OCI-LY7 (cell line): Measurements from ENCODE around the gene CAPN5. TPM values are rescaled to one million over a fixed set of nuclear protein-coding genes. Genes with fewer than 3 reads are reported as not detected.
A peak's percentile ranks its signal among the peaks of the same experiment; 100 is the strongest.

ENCODE experiments used
- BruUV-seq: library from RNA; stranded (reverse); fragments of 400-500 nt; replicated peaks from 2 replicates; lab custom pipeline; 2021; lab: Mats Ljungman, UMichigan
- CTCF ChIA-PET: fragments of 300-600 bp; sonication (Branson Sonifier 250); formaldehyde crosslinking; loops from one replicate; lab custom pipeline; 2022; ENCODE audit warnings: antibody characterized with exemption; ENCODE audit not compliant: unreplicated experiment; lab: Charles Lee
- POLR2A ChIA-PET: fragments of 300-600 bp; sonication (Branson Sonifier 250); formaldehyde crosslinking; loops from one replicate; lab custom pipeline; 2022; ENCODE audit warnings: antibody characterized with exemption; lab: Charles Lee
- DNase-seq: peaks from one replicate; pipeline ENCODE4 v3.0.0-alpha.2; 2015; ENCODE audit warnings: low spot score
- H2AFZ ChIP-seq: fragments of 200-600 bp; sonication (generic), shearing (Covaris generic); 2 replicates; pipeline ENCODE4 v1.6.1; 2014; ENCODE audit warnings: mild to moderate bottlenecking, antibody characterized with exemption, low read length, moderate library complexity
- H3K27ac ChIP-seq: fragments of 200-600 bp; sonication (generic); 2 replicates; pipeline ENCODE4 v1.5.1; 2014; ENCODE audit warnings: mixed run types, low read depth, mild to moderate bottlenecking, moderate library complexity, low read length, inconsistent platforms; ENCODE audit not compliant: poor library complexity, severe bottlenecking
- H3K36me3 ChIP-seq: fragments of 200-600 bp; sonication (generic); 2 replicates; pipeline ENCODE4 v1.6.1; 2014; ENCODE audit warnings: mild to moderate bottlenecking, antibody characterized with exemption, low read length, moderate library complexity, mixed read lengths; ENCODE audit not compliant: insufficient read depth
- H3K4me1 ChIP-seq: fragments of 200-600 bp; sonication (generic); 2 replicates; pipeline ENCODE4 v1.5.1; 2014; ENCODE audit warnings: mild to moderate bottlenecking, low read length; ENCODE audit not compliant: insufficient read depth, poor library complexity, severe bottlenecking
- H3K4me2 ChIP-seq: fragments of 200-600 bp; sonication (generic); 2 replicates; pipeline ENCODE4 v1.6.1; 2014; ENCODE audit warnings: mild to moderate bottlenecking, low read length
- H3K4me3 ChIP-seq: fragments of 200-600 bp; sonication (generic); 2 replicates; pipeline ENCODE4 v1.5.1; 2014; ENCODE audit warnings: mild to moderate bottlenecking, low read depth, low read length; ENCODE audit not compliant: poor library complexity, severe bottlenecking
- H3K79me2 ChIP-seq: fragments of 200-600 bp; sonication (generic); 2 replicates; pipeline ENCODE4 v1.6.1; 2016; ENCODE audit warnings: low read depth, mild to moderate bottlenecking, low read length, moderate library complexity, mixed read lengths; ENCODE audit not compliant: insufficient read depth
- H3K9me2 ChIP-seq: fragments of 200-600 bp; sonication (generic); 2 replicates; pipeline ENCODE4 v1.6.1; 2016; ENCODE audit warnings: mild to moderate bottlenecking, low read length, mixed read lengths; ENCODE audit not compliant: insufficient read depth
- H3K9me3 ChIP-seq: fragments of 200-600 bp; sonication (generic); 2 replicates; pipeline ENCODE4 v1.6.1; 2014; ENCODE audit warnings: mild to moderate bottlenecking, mixed run types, low read length, mixed read lengths
- H4K20me1 ChIP-seq: fragments of 200-600 bp; sonication (generic); 2 replicates; pipeline ENCODE4 v1.6.1; 2014; ENCODE audit warnings: mild to moderate bottlenecking, antibody characterized with exemption, low read length, moderate library complexity, mixed read lengths; ENCODE audit not compliant: insufficient read depth
- CTCF ChIP-seq: fragments of 200-600 bp; sonication (generic); conservative IDR thresholded peaks from 2 replicates; pipeline ENCODE4 v1.5.1; 2014; ENCODE audit warnings: mild to moderate bottlenecking, antibody characterized with exemption, low read length, moderate library complexity, mixed read lengths
- EZH2phosphoT487 ChIP-seq: fragments of 200-600 bp; sonication (generic); IDR thresholded peaks from 2 replicates; pipeline ENCODE4 v1.6.1; 2018; ENCODE audit warnings: low read depth, borderline replicate concordance, mild to moderate bottlenecking, mixed run types, antibody characterized with exemption, low read length, moderate library complexity, mixed read lengths
- intact Hi-C: fragments of 100-400 bp; cut with micrococcal nuclease; formaldehyde crosslinking; loops from one replicate; pipeline ENCODE4 v1.10.0; 2022; ENCODE audit not compliant: unreplicated experiment
- total RNA-seq, 2 experiments: library from RNA; depleted of rRNA in 1 of 2; stranded (reverse); fragments of >200 nt in 1 of 2; shearing (Covaris generic) in 1 of 2; gene quantifications; 2 replicates each; pipeline ENCODE4 v1.2.3, GENCODE V29; 2014 to 2022

Gene CAPN5
- total RNA-seq, 2 experiments from 2014 or later: 1.4 to 1.5 TPM

- POLR2A ChIA-PET: interaction anchor here (0.6 kb wide), 1 partner anchor 297 kb away, joined by 3 read pairs; no protein-coding TSS in a partner anchor
- Histone ChIP-seq H3K27ac (no peak overlapping the region), H3K36me3 (no peaks in the 10 kb centered on the region), H3K4me3 (no peak overlapping the region), H3K4me2 (no peak overlapping the region), H3K4me1 (peaks cover 9% of the 10 kb centered on the region), H3K79me2 (no peaks in the 10 kb centered on the region), H2AFZ (no peak overlapping the region), H3K9me2 (no peaks in the 10 kb centered on the region), H3K9me3 (no peaks in the 10 kb centered on the region), H4K20me1 (no peaks in the 10 kb centered on the region)
- CTCF ChIA-PET: no interaction called here
- 0 out of 2 replicates have a peak, but pooled peaks have one; percentile 28 for TF ChIP-seq CTCF
- TF ChIP-seq EZH2phosphoT487: no peak
- no peak for DNase-seq
- no TSS peak for BruUV-seq
- intact Hi-C loops: no loop called here
Measured at GRCh38 chr11:77062924-77063323, 3.8 kb upstream of the CAPN5 start.

DNA sequence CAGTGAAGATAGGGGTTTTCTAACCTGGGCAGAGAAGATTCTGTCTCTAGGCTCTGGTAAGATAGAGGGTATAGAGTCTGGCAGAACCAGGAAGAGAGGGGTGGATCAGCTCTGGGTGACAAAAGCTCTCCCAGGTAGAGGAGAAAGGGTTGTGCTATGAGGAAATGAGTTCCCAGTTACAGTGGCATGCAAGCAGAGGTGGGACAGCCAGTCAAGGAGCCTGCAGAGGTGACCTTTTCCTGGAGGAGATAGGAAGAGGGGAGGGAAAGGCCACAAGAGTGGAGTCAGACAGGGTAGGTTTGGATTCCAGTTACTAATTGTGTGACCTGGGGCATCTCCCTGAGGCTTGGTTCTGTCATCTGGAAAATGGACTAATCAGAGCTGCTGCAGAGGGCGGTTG, 3.4 kb upstream of the CAPN5 start:
- TF ChIP-seq EZH2phosphoT487: no peak
- no peak for TF ChIP-seq CTCF
- Histone ChIP-seq H3K79me2 (no peaks in the 10 kb centered on the region), H3K4me2 (no peak overlapping the region), H3K27ac (no peak overlapping the region), H3K4me3 (no peak overlapping the region), H3K4me1 (peaks cover 9% of the 10 kb centered on the region), H3K9me3 (no peaks in the 10 kb centered on the region), H3K36me3 (no peaks in the 10 kb centered on the region), H4K20me1 (no peaks in the 10 kb centered on the region), H2AFZ (no peak overlapping the region), H3K9me2 (no peaks in the 10 kb centered on the region)
- CTCF ChIA-PET: no interaction called here
- no TSS peak for BruUV-seq
- intact Hi-C loops: no loop called here
- DNase-seq: no peak
- POLR2A ChIA-PET: no interaction called here

- Histone ChIP-seq H3K9me3 (no peaks in the 10 kb centered on the region), H3K4me1 (peaks cover 9% of the 10 kb centered on the region), H3K36me3 (no peaks in the 10 kb centered on the region), H3K79me2 (no peaks in the 10 kb centered on the region), H3K4me3 (no peak overlapping the region), H4K20me1 (no peaks in the 10 kb centered on the region), H3K9me2 (no peaks in the 10 kb centered on the region), H3K4me2 (no peak overlapping the region), H2AFZ (no peak overlapping the region), H3K27ac (no peak overlapping the region)
- POLR2A ChIA-PET: no interaction called here
- BruUV-seq: no TSS peak
- TF ChIP-seq EZH2phosphoT487 (no peak), CTCF (no peak)
- intact Hi-C loops: no loop called here
- no peak for DNase-seq
- CTCF ChIA-PET: no interaction called here
Measured at GRCh38 chr11:77063861-77064260, 2.9 kb upstream of the CAPN5 start.
